NCI-H2107 treated with DMSO at 0.1 percent for 48 hours (cell line): ENCODE data around the gene ARHGEF39.
A peak's percentile ranks its signal among the peaks of the same experiment; 100 is the strongest.

Experiments used
- DNase-seq: peaks from one replicate; lab custom pipeline; 2025; ENCODE audit not compliant: unreplicated experiment; lab: John Stamatoyannopoulos, UW

The ARHGEF39 gene

GRCh38 chr9:35679091-35679490, 14.1 kb upstream of the ARHGEF39 start:
- no peak for DNase-seq

- DNase-seq: no peak
These were observed 10.9 kb upstream of the ARHGEF39 start for GRCh38 chr9:35675732-35676392.

- DNase-seq: no peak
These were observed 10.2 kb upstream of the ARHGEF39 start for GRCh38 chr9:35675204-35675603.

GRCh38 chr9:35674025-35674361, 9.0 kb upstream of the ARHGEF39 start:
- no peak for DNase-seq

GRCh38 chr9:35673132-35674024, 8.4 kb upstream of the ARHGEF39 start, which contains the start of gene CA9:
Gene CA9, plus strand, starts transcription at chr9:35673928. Its CDS starts 32 bp downstream, at chr9:35673960.
- DNase-seq: peak; percentile 39

GRCh38 chr9:35669331-35670145, 4.5 kb upstream of the ARHGEF39 start:
- no peak for DNase-seq

GRCh38 chr9:35667939-35668338, 2.9 kb upstream of the ARHGEF39 start:
- DNase-seq: no peak

- no peak for DNase-seq
These were observed 1.6 kb upstream of the ARHGEF39 start for GRCh38 chr9:35666549-35666948.

GRCh38 chr9:35666045-35666444, 1.1 kb upstream of the ARHGEF39 start:
- DNase-seq: no peak

- DNase-seq: no peak
These were observed 450 bp upstream of the ARHGEF39 start for GRCh38 chr9:35665471-35665818.

- DNase-seq: no peak
These were observed 2.6 kb downstream of the ARHGEF39 start for GRCh38 chr9:35662437-35662836.

- no peak for DNase-seq
These were observed 3.1 kb downstream of the ARHGEF39 start for GRCh38 chr9:35661756-35662350.

GRCh38 chr9:35660966-35661415, 4.0 kb downstream of the ARHGEF39 start:
- DNase-seq: no peak

GRCh38 chr9:35659340-35659739, 5.7 kb downstream of the ARHGEF39 start:
- DNase-seq: no peak

GRCh38 chr9:35658968-35659220, 6.1 kb downstream of the ARHGEF39 start:
- DNase-seq: no peak

- peak; percentile 94 for DNase-seq
These were observed 6.6 kb downstream of the ARHGEF39 start, which contains the start of gene CCDC107 for GRCh38 chr9:35658137-35658967. Gene CCDC107, plus strand, starts transcription at chr9:35658292. Its CDS starts 88 bp downstream, at chr9:35658380.

GRCh38 chr9:35657546-35658136, 7.4 kb downstream of the ARHGEF39 start, which contains the start of gene RMRP:
Gene RMRP, minus strand, starts transcription at chr9:35658019.
- DNase-seq: peak; percentile 94

GRCh38 chr9:35656831-35657545, 8.0 kb downstream of the ARHGEF39 start:
- DNase-seq: no peak

- DNase-seq: no peak
These were observed 8.6 kb downstream of the ARHGEF39 start for GRCh38 chr9:35656348-35656747.
